ENCODE data around the gene CCDC69.
A peak's percentile ranks its signal among the peaks of the same experiment; 100 is the strongest.
"Not testable (repeated sequence)": the region's sequence is repeated elsewhere in the genome, so short reads cannot be mapped to it uniquely, and the experiment has no call there.

The CCDC69 gene

GRCh38 chr5:151244206-151244605, 20.3 kb upstream of the CCDC69 start:
- DNase-seq: no peak

DNA sequence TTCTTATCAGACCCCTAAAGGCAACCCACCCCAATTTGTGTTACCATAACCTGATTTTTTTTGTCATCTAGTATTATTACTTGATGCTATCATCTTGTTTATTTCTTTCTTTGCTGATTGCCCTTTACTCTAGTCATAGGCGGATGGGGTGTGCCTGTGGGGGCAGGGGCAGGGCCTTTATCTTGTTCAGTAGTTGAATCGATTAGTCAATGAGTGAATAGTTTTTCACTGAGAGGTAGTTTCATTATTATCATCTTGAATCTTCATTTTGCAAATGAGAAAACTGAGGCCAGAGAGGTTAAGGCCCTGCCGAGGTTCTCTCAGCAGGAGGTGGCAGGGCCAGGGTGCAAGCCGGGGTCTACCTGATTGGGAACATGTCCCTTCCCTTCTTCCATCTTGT, 19.7 kb upstream of the CCDC69 start:
- DNase-seq: no peak

GRCh38 chr5:151243127-151243526, 19.2 kb upstream of the CCDC69 start:
- no peak for DNase-seq

DNA sequence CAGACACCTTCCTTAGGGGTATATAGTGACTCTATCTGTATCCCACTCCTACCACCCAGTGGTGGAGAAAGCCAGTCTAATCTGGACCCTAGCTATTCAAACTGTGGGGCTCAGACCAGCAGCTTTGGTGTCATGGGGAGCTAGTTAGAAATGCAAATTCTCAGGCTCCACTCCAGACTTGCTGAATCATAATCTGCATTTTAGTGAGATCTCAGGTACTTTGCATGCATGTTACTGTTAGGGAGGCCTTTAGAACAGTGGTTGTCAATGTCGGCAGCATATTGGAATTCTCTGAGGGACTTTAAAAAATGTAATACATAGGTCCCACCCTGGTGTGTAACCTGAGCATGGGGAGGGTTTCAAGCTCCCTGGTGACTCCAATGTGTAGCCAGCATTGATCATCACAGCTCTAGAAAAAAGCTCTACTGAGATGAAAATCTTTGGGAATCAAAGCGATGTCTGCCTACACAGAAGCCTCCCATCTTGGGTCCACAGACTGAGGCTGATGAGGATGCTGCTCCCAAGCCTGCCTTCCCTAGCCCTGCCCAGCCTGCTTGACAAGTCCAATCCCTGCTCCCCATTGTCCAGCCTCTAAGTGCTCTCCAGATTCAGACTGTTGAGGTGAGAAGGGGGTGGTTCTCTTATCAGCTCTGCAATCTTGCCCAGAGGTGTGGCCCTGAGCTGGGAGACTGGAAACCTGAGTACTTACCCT, 17.2 kb upstream of the CCDC69 start:
- no peak for DNase-seq

GRCh38 chr5:151240268-151240835, 16.5 kb upstream of the CCDC69 start:
- not testable (repeated sequence) for DNase-seq

DNA sequence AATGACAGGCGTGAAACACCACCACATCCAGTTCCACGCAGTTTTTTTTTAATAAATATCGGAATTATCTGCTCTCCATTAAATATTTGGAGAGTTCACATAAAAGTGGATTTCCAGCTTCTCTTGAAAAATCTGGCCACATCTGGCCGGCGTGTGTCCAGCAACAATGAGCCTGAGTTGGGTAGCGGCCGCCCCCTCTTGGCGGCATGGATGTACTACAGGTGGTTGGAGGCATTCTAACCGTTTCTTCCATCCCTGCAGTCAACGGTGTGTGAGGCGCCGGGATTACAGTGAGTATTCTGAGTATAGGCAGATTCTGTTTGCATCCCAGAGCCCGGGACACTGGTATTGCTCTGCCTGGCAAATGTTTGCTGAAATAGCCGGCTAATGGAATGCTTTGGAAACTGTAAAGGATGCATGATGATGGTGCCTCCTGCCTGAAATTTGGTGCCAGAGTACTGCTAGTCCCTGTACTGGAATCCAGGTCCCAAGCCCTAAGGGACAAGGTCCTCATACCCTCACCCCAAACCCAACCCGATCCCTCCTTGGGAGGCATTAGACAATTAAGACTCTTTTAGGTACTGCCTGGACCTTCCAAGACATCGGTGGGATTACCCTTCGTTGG, 15.5 kb upstream of the CCDC69 start:
- peak in 6 of 14 donors; percentile 11 to 36 (median 23) for DNase-seq

- no peak for DNase-seq
Observed at GRCh38 chr5:151238303-151238741, 14.4 kb upstream of the CCDC69 start.

GRCh38 chr5:151237685-151238084, 13.8 kb upstream of the CCDC69 start:
- DNase-seq: no peak

GRCh38 chr5:151236888-151237287, 13.0 kb upstream of the CCDC69 start:
- no peak for DNase-seq

- DNase-seq: not testable (repeated sequence)
Observed at GRCh38 chr5:151235239-151235571, 11.3 kb upstream of the CCDC69 start.

DNA sequence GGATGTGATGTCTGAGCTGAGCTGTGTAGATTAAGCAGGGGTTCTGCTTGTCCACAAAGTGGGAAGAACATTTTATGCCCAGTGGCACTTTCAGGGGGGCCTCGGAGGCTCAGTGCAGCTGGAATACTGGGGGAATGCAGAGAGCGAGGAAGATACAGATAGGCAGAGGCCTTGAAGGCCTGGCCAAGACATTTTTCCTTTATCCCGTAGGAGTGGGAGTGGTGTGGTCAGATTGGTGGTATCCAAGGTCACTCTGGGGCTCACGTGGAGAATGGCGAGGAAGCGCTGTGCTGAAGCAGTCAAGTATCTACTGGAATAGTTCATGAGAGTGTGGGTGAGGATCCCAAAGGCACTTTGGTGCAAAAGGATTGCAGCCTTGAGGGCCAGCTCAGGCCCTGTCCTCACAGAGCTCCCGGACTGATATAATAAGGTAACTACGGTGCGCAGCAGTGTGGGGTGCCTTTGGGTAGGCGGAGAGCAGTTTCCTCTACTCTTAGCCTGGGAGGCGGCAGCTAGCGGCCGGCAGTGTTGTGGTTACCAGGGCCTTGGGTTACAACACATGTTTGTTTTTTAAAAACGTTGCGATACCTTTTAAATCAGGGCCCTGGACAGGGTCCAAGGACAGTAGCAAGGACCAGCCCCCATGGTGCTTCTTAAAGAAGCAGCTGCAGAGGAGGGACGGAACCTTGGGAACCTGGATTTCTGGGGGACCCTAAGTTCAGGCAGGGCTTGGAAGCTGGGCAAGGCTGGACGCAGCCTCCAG, 10.8 kb upstream of the CCDC69 start:
- DNase-seq: no peak

- DNase-seq: no peak
Observed at GRCh38 chr5:151233616-151234085, 9.8 kb upstream of the CCDC69 start.

DNA sequence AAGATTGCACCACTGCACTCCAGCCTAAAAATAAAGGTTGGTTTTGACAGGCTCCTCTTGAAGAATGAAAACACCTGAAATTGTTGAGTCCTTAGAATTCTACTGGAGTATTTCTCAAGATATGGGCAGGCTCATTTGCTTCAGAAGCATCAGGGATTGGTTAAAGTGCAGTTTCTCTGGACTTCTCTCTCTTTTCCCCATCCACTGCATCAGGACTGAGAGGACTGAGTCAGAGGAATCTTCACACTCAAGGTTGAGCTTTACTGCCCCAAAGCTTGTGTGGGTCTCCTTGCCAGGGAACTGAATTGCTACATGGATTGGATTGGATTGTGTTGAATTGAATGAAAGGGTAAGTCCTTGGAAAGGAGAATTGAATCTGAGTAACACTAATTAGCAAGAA, 7.5 kb upstream of the CCDC69 start:
- no peak for DNase-seq

GRCh38 chr5:151230048-151230680, 6.3 kb upstream of the CCDC69 start:
- DNase-seq: no peak

DNA sequence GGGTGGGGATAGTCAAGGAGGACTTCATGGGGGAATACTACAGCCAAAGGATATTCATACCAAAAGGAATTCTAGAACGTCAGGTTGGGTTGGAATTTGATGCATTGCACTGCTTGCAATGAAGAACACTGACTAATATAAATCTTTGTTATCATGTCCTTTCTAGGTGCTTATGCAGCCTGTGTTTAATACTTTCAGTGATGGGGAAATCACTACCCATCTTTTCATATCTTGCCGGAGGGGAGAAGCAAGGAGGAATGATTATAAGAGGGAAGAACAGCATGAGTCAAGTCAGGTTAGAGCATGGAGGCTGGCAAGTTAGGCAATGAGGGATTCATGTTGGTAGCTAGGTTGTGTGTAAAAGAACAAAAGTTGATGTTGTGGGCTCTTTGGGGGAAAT, 5.1 kb upstream of the CCDC69 start:
- DNase-seq: no peak

DNA sequence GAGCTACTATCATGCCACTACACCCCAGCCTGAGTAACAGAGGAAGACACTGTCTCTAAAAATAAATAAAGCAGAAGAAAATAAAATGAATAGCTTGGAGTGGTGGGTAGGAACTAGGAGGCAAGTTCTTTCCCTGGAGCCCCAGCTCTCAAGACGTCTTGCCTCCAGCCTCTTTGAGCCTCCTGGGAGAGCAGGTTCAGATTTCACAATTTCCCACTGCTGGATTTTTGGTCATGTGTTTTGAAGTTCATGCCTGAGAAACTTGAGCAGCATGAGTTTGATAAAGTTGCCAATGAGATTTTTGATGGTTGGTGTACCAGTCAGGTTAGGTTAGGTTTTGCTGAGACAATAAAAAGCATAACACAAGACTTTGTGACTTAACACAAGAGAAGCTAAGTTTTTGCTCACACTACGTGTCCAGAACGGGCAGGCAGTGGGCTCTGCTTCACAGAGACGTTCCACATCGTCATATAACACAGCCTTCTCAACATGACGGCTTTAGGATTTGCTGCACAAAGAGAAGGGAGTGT, 4.1 kb upstream of the CCDC69 start:
- DNase-seq: no peak

GRCh38 chr5:151225475-151225874, 1.6 kb upstream of the CCDC69 start:
- no peak for DNase-seq

DNA sequence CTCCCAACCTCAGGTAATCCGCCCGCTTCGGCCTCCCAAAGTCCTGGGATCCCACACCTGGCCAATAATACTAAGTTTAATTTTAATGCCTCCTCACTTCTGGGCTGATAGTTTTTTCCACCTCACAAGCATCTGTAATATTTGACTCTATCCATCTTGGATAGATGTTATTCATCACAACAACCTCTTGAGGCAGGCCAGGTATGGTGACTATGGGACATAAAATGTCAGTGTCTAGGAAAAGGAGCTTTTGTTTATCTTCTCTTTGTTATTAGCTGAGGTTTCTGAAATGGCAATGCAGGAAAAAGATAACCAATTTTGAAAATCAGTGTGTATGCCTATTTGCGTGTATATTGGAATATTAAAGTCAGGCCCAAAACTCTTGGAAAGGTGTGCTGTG, 1.2 kb upstream of the CCDC69 start:
- no peak for DNase-seq

- no peak for DNase-seq
Observed at GRCh38 chr5:151224372-151224771, 480 bp upstream of the CCDC69 start.

- no peak for DNase-seq
Observed at GRCh38 chr5:151222790-151223446, 974 bp downstream of the CCDC69 start.

GRCh38 chr5:151222054-151222789, 1.7 kb downstream of the CCDC69 start:
- no peak for DNase-seq

All from C1 segment of cervical spinal cord (tissue), 14 donors.